Activated effector memory CD4-positive, alpha-beta T cell treated with anti-CD3 and anti-CD28 coated beads, Interleukin-2, amount 50 U/mL, for 16 hours (primary cell): Measurements from ENCODE around the gene SHROOM1.
"Not testable (repeated sequence)": the region's sequence is repeated elsewhere in the genome, so short reads cannot be mapped to it uniquely, and the experiment has no call there.

Source experiments
- DNase-seq: peaks from one replicate; pipeline ENCODE4 v3.0.0-alpha.2; 2020

Gene SHROOM1

GRCh38 chr5:132823481-132824050 lies 6.9 kb downstream of the SHROOM1 start:
- DNase-seq = no peak

DNA sequence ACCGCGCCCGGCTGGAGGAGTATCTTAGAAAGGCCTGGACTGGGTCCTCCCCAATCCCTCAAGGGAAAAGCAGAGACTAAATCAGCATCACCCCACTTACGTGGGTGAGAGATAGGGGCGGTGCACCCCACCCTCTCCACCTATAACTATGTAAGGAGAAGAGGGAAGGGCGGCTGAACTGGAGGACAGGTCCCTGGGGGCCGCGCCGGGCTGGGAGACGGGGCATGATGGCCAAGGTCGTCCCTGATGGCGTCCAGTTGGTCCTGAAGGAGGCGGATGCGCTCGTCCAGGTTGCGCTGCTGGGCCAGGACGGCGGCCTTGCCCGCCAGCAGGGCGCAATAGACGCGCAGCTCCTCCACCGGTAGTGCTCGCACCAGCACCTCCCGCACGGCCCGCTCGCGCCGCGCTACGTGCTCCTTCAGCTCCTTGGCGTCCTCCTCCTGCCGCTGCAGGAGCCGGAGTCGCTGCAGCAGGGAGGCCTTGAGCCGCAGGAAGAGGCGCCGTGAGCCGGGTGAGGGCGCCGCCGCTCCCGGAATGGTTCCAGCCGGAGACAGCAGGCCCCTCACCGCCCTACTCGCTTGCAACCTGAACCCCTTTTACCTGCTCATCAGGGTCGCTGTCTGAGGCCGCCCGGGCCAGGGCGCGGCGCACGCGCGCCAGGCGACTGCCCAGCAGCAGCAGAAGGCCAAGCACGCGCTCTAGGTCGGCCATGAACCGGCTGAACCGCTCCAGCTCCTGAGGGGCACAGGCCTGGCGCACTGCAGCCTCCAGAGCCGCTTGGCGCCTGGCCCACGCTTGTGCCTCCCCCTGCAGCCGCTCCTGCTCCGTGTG lies 7.6 kb downstream of the SHROOM1 start:
- no peak for DNase-seq

DNA sequence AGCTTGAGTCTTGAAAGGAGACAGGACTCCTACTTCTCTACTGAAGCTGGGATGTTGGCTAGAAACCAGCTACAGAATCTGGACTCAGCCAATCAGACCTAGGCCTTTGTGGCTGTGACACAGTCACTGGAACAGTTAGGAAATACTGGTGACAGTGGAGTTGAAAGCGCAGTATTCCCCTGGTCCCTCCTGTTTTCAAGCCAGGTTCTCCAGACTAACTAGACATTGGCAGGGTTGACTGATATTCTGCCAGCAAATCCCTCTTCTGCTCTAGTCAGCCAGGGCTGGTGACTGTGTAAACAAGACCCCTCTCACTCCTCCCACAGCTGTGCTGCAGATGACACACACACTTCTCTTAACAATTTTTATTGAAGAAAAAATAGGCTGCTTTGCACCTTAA lies 8.7 kb downstream of the SHROOM1 start:
- no peak for DNase-seq

DNA sequence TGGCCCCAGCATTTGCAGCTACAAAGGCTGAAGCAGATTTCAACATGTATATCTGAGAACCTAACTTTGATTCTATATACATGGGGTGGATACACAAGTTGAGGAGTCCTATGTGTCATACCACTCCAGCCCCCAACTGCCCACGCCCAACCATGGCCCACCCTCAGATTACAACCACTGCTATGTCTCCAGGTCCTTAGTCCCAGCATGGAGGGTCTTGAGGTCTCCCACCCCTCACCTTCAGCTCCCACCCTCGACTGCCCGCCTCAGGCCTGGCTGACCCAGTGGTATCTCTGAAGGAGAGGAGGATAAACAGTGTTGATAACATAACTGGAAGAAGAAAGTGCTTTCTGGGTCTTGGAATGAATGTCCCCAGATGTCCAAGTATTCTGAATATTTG lies 9.1 kb downstream of the SHROOM1 start:
- no peak for DNase-seq

DNA sequence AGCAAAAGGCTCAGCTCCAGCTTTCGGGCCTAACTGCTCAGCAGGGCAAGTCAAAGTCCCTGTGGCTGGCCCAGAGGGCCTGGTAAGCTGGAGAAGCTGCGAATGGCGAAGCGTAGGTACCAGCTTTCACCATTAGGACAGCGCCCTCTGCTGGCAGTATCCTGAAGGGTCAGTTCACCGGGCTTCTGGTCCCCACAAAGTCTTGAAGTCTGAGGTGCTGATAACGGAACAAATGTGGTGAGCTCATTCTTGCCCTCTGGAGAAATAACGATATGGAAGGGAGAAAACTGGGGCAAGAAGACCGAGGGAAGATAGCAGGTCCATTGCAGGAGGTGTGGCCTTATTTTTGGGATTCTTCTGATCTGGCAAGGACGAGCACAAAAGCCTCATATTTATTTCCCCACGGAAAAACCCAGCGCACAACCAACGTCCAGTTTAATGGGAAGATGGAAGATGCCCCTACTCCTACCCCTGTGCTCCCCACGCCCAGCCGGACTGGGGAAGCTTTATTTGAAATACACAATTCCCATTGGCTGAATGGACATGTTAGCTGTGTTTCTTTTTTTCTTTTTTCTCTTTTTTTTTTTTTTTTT lies 10.2 kb downstream of the SHROOM1 start:
- peak; percentile 96 for DNase-seq

DNA sequence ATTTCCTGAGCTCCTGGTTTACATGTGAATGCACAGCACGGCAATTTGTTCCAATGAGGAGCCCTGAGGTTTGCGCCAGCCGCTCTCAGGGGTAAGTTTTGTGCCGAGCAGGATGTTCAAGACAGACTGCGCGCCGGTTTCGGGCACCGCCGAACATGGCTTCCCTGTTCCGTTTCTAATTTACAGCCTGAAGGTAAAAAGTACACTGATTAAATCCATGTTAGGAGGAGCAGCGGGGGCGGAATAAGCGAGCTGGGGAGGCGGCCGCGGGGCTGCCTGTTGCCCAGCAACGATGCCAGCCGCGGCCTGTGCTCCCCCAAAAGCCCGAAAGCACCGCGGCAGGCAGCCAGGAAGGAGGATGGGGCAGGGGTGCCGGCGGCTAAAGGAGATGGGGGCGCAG lies 11.0 kb downstream of the SHROOM1 start:
- no peak for DNase-seq

DNA sequence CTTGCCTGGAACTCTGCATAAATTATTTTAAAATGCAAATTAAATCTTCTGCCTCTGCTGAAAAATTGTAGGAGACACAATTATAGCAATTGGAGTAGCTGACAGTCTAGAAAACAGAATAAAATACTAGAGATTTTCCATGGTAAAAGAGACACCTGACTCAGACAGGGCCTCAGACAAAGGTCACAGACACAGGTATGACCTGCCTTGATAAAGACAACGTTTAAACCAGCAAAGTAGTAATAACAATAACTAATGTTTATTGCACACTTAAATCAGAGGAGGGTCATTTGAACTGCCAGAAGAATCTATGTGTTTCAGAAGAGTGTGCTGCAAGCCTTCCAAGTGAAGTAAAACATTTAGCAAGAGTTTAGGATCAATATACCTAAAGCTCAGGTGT lies 13.4 kb downstream of the SHROOM1 start:
- no peak for DNase-seq

GRCh38 chr5:132816554-132816953 lies 13.9 kb downstream of the SHROOM1 start:
- no peak for DNase-seq

DNA sequence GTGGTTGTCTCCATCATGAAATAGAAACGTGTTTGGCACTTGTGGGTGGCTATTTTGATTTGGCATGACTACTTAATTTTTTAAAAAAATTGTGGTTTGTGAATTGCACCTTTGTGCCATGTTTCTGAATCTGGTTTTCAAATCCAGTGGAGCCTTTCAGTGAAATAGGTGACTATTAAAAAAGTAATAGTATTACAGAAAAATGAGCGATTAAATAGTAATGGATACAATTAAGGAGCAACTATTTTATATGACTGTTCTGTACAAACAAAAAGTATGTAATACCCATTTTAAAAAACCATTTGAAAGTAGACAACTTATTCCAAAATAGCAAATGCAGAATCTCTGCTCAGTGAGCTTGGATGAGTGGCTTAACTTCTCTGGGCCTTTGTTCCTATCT lies 14.4 kb downstream of the SHROOM1 start:
- DNase-seq = no peak

- no peak for DNase-seq
These were observed 15.0 kb downstream of the SHROOM1 start for GRCh38 chr5:132815454-132815853.

DNA sequence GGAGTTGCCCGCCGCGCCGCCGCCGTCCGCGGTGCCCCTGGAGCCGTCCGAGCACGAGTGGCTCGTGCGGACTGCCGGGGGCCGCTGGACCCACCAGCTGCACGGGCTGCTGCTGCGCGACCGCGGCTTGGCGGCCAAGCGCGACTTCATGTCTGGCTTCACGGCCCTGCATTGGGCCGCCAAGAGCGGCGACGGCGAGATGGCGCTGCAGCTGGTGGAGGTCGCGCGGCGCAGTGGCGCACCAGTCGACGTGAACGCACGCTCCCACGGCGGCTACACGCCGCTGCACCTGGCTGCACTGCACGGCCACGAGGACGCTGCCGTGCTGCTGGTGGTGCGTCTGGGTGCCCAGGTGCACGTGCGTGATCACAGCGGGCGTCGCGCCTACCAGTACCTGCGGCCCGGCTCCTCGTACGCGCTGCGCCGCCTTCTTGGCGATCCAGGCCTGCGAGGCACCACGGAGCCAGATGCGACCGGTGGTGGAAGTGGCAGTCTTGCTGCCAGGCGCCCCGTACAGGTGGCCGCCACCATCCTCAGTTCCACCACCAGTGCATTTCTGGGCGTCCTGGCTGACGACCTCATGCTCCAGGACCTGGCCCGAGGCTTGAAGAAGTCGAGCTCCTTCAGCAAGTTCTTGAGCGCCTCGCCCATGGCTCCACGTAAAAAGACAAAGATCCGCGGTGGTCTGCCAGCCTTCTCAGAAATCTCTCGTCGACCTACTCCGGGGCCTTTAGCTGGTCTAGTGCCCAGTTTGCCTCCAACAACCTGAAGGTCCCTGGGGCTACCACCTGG lies 15.7 kb downstream of the SHROOM1 start:
- DNase-seq = no peak

GRCh38 chr5:132813599-132814502 lies 16.6 kb downstream of the SHROOM1 start:
- DNase-seq = peak; percentile 74

- no peak for DNase-seq
These were observed 17.5 kb downstream of the SHROOM1 start, which contains the start of gene SOWAHA for GRCh38 chr5:132812781-132813598. TSS of gene SOWAHA (plus strand) at chr5:132813302. CDS start at chr5:132813622, 320 bp downstream.

GRCh38 chr5:132812123-132812765 lies 18.2 kb downstream of the SHROOM1 start:
- DNase-seq = no peak

DNA sequence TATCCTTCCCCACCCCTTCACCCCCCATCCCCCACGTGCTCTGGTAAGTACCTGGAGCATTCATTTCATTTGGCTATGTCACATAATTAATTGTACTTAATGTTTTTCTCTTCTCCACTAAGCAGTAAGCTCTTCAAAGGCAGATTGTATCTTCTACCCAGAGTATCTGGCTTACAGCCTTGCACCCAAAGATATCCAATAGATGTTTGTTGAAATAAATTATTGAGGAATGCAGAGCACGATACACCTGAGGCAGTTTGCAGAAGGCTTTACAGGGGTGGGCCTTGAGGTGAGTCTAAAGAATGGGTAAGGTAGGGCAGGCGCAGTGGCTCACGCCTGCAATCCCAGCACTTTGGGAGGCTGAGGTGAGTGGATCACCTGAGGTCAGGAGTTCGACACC lies 19.8 kb downstream of the SHROOM1 start:
- no peak for DNase-seq

- DNase-seq = no peak
These were observed 21.6 kb downstream of the SHROOM1 start for GRCh38 chr5:132808866-132809265.

DNA sequence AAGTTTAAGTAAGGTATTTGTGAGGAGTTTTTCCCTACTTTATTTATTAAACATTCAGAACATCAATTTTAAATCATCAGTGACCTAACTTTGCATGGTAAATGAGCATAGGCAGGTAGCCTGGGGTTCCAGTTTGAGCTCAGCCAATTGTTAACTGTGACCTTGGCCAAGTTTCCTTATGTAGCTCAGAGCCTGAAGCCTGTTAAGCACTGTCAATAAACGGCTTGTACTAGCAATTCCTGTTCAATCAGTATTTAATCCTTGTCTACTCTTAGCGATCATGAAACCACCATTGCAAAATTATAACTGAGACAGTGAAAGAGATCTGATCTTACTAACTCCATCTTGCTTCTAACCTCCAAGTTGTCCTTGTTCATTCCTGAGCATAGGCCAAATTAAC lies 22.0 kb downstream of the SHROOM1 start:
- no peak for DNase-seq

DNA sequence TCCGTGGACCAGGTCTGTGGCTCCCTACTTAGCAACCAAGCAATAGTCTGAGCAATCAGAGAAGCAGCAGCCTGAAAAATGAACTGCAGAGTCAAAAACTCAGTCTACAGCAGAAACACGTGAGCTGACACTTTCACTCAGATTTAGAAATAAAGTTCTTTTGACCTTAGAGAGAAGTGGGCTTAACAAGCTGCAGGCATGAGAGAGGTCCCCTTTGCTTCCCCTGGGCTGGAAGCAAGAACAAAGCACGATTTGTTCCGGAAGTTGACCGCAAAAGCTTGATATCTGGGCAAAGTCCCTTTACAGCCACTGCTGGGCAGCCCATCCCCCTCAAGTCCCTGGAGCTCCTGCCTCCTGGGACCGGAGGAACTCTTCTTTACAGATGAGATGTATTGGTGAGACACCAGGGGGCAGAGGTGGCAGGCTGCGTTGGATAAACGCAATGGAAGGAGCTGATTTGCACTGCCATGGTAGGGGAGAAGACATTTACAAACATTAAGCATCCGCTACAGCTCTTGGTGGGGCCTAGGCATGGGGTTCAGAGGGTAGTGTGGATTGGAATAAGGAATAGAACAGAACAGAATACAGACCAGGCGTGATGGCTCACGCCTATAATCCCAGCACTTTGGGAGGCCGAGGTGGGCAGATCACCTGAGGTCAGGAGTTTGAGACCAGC lies 23.1 kb downstream of the SHROOM1 start:
- DNase-seq = no peak

- DNase-seq = not testable (repeated sequence)
These were observed 23.7 kb downstream of the SHROOM1 start for GRCh38 chr5:132806804-132807162.

DNA sequence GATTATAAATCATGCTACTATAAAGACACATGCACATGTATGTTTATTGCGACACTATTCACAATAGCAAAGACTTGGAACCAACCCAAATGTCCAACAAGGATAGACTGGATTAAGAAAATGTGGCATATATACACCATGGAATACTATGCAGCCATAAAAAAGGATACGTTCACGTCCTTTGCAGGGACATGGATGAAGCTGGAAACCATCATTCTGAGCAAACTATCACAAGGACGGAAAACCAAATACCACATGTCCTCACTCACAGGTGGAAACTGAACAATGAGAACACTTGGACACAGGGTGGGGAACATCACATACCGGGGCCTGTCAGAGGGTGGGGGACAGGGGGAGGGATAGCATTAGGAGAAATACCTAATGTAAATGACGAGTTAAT lies 24.6 kb downstream of the SHROOM1 start:
- not testable (repeated sequence) for DNase-seq
